Measurements from ENCODE around the gene SLC31A1. TPM values are rescaled to one million over a fixed set of nuclear protein-coding genes. Genes with fewer than 3 reads are reported as not detected.
A peak's percentile ranks its signal among the peaks of the same experiment; 100 is the strongest.

SLC31A1 gene
- total RNA-seq (2021) = 34.4 and 34.8 TPM in 2 replicates
- long read RNA-seq, full-length matches to known transcripts = 268 of 292 reads
- long read RNA-seq, partial matches to known transcripts = 3 of 292 reads
- long read RNA-seq, other reads (novel, unspliced or antisense) = 21 of 292 reads

DNA sequence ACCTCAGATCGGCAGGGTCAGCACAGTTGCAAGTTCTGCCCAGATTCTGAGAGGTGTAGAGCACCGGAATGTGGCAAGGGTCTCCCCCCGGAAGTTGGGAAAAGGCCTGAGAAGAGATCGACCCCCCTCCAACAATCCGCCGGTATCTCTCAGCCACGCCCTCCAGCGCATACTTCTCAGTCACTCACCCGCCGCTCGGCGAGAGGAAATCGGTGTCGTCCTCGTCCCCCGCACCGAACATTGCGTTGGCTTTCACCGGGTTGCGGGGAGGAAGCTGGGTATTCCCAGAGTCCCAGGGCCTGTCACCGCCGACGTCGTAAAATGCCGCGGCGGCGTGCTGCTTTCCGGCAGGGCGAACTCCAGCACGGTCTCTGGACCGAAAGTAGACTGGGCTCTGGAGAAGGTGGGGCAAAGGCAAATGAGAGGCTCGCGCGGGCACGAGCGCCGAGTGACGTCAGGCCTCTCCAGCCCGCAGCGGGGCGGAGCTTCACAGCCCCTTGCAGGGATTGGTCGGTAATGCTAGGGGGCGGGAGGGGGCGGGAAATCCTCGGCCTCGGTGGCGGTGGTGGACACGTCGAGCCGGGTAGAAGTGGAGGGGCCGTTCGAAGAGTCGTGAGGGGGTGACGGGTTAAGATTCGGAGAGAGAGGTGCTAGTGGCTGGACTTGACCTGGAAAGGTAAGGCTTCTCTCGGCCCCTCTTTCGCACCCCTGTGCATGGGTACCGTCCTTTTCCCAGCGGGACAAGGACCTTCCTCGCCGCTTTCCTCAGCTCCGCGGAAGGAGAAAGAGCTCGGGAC is at the start of gene SLC31A1, which contains the start of gene FKBP15:
SLC31A1 (plus strand) TSS at position 542 of the 797 bp plus-strand sequence. CDS start 34,605 bp downstream, outside the sequence.
FKBP15 (minus strand) TSS at position 275 of the 797 bp plus-strand sequence; CDS start at position 241, 34 bp downstream.
- no peak within 1 kb of the TSS for H4K8ac ChIP-seq (replicated peaks; ENCODE audit: insufficient read length, low read depth, low read length)
- H2BK12ac ChIP-seq (ENCODE audit: insufficient read length, low read depth, low read length) = no peak within 1 kb of the TSS
- H3K4me1 Mint-ChIP-seq = peaks cover 22 to 27% of the 10 kb centered on the region in 2 experiments
- no peaks in the 10 kb centered on the region for H3K27me3 Mint-ChIP-seq (ENCODE audit: low read depth)
- peaks cover 12% of the 10 kb centered on the region for H3K23me2 ChIP-seq (ENCODE audit: insufficient read length, low read depth, low read length, poor library complexity, severe bottlenecking)
- H3K4me1 ChIP-seq (ENCODE audit: insufficient read depth, low read length) = peaks cover 6% of the 10 kb centered on the region; the same call in 1 of the 2 replicates
- no peak within 1 kb of the TSS for H2BK15ac ChIP-seq (ENCODE audit: low read depth, low read length)
- no peak within 1 kb of the TSS for H2BK120ac ChIP-seq (ENCODE audit: low read depth, low read length, poor library complexity, severe bottlenecking)
- H3K9me3 ChIP-seq (ENCODE audit: control insufficient read depth, low read depth, low read length) = no peaks in the 10 kb centered on the region
- H3K23ac ChIP-seq (ENCODE audit: insufficient read length, low read depth, low read length) = peak within 1 kb of the TSS; percentile 9
- peak; percentile 99 for DNase-seq
- no peaks in the 10 kb centered on the region for H3K27me3 ChIP-seq (ENCODE audit: insufficient read depth, low read length)
- TF ChIP-seq, protein P1, sequence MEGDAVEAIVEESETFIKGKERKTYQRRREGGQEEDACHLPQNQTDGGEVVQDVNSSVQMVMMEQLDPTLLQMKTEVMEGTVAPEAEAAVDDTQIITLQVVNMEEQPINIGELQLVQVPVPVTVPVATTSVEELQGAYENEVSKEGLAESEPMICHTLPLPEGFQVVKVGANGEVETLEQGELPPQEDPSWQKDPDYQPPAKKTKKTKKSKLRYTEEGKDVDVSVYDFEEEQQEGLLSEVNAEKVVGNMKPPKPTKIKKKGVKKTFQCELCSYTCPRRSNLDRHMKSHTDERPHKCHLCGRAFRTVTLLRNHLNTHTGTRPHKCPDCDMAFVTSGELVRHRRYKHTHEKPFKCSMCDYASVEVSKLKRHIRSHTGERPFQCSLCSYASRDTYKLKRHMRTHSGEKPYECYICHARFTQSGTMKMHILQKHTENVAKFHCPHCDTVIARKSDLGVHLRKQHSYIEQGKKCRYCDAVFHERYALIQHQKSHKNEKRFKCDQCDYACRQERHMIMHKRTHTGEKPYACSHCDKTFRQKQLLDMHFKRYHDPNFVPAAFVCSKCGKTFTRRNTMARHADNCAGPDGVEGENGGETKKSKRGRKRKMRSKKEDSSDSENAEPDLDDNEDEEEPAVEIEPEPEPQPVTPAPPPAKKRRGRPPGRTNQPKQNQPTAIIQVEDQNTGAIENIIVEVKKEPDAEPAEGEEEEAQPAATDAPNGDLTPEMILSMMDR (conservative IDR thresholded peaks at IDR 0.05) = no peak
- H3T11ph ChIP-seq (ENCODE audit: low read length) = no peak within 1 kb of the TSS
- H4K20me1 ChIP-seq (ENCODE audit: control insufficient read depth, insufficient read depth, insufficient read length) = no peaks in the 10 kb centered on the region
- peak within 1 kb of the TSS; percentile 97 for H3K27ac Mint-ChIP-seq
- H3K79me1 ChIP-seq (ENCODE audit: insufficient read depth, low read depth, low read length, poor library complexity, severe bottlenecking) = peaks cover 3% of the 10 kb centered on the region
- no peak within 1 kb of the TSS for H4K91ac ChIP-seq (ENCODE audit: insufficient read length, low read depth, low read length)
- H2AK5ac ChIP-seq (ENCODE audit: insufficient read length, low read length) = no peak within 1 kb of the TSS
- no peak within 1 kb of the TSS for H4K5ac ChIP-seq (ENCODE audit: insufficient read length, low read depth, low read length)
- H3K18ac ChIP-seq (ENCODE audit: insufficient read length, low read depth, low read length) = peak within 1 kb of the TSS; percentile 37
- peaks cover 15% of the 10 kb centered on the region for H3K79me2 ChIP-seq (ENCODE audit: insufficient read depth, low read length)
- H2BK20ac ChIP-seq (ENCODE audit: low read depth, low read length, poor library complexity, severe bottlenecking) = no peak within 1 kb of the TSS
- H3K4me3 Mint-ChIP-seq = peak within 1 kb of the TSS; percentile 97 to 98
- no peak within 1 kb of the TSS for H2AFZ ChIP-seq (ENCODE audit: low read length)
- H3K14ac ChIP-seq (ENCODE audit: insufficient read depth, low read length) = peak within 1 kb of the TSS; percentile 95
- no peak within 1 kb of the TSS for H3K4ac ChIP-seq (ENCODE audit: low read depth, low read length)
- no peak within 1 kb of the TSS for H3K27ac ChIP-seq (ENCODE audit: insufficient read length, low read depth, low read length)
- peaks cover 0 to 4% (median 0%) of the 10 kb centered on the region in 3 experiments; a peak in 2 of 7 replicates for H3K36me3 Mint-ChIP-seq (ENCODE audit: insufficient read depth in 1 of 3, low read depth in 3 of 3)
- no peak within 1 kb of the TSS for H3K56ac ChIP-seq (ENCODE audit: insufficient read length, low read depth, low read length)
- peak within 1 kb of the TSS; percentile 99 for H3K4me2 ChIP-seq (ENCODE audit: insufficient read depth, insufficient read length, low read length)
- H3K9ac ChIP-seq (ENCODE audit: extremely low read depth, insufficient read length, low read length) = peak within 1 kb of the TSS; percentile 88
- H2BK5ac ChIP-seq (ENCODE audit: insufficient read length, low read length) = no peak within 1 kb of the TSS
- no CpG with 5 or more reads among the region's 65 CpGs for WGBS (ENCODE audit: extremely low coverage, insufficient read length, low lambda C conversion rate)
- H3K9me3 Mint-ChIP-seq = no peaks in the 10 kb centered on the region; a peak in 1 of 5 replicates

Data from H9 (cell line).